Measurements from ENCODE around the gene IQGAP2. TPM values are rescaled to one million over a fixed set of nuclear protein-coding genes. Genes with fewer than 3 reads are reported as not detected.

IQGAP2 gene
- total and polyA plus RNA-seq, 9 of the 15 experiments (the other 6 are each of a cell fraction or from before 2014, with no cell fraction given): 8.7 to 23.2 (median 17.4) TPM

- Histone ChIP-seq H3K9ac (ENCODE audit: insufficient read depth in 1 of 2, low read depth in 2 of 2, low read length in 2 of 2) (no peak overlapping the region), H3K9me3 (replicated peaks; ENCODE audit: control insufficient read depth, insufficient read depth, low read depth, low read length) (no peaks in the 10 kb centered on the region), H3K4me3 (no peak overlapping the region), H3K36me3 (ENCODE audit: control insufficient read depth, insufficient read depth, low read length) (no peaks in the 10 kb centered on the region), H3K27me3 (ENCODE audit: control insufficient read depth in 2 of 2, insufficient read depth in 2 of 2, low read length in 2 of 2) (no peaks in the 10 kb centered on the region), H3K79me2 (ENCODE audit: control insufficient read depth, insufficient read depth, low read length) (no peaks in the 10 kb centered on the region), H4K20me1 (replicated peaks; ENCODE audit: control insufficient read depth, insufficient read depth, low read length) (no peaks in the 10 kb centered on the region), H2AFZ (ENCODE audit: low read depth, low read length) (no peak overlapping the region), H3K4me2 (ENCODE audit: insufficient read depth, low read length) (no peak overlapping the region), H3K4me1 (replicated peaks in 1 of 2; ENCODE audit: control insufficient read depth in 2 of 2, insufficient read depth in 2 of 2, low read length in 2 of 2) (peaks cover 0 to 3% of the 10 kb centered on the region in 2 experiments; a peak in 1 of 5 replicates), H3K9me1 (ENCODE audit: control insufficient read depth, insufficient read depth, low read length) (no peaks in the 10 kb centered on the region), H3K27ac (ENCODE audit: extremely low read depth, low read depth, low read length) (no peak overlapping the region)
- CTCF ChIA-PET (ENCODE audit: low intra/inter-chr PET ratio): no interaction called here
- WGBS (ENCODE audit: insufficient coverage, low coverage, missing lambda C conversion rate): 62% methylated on average over 6 of the region's 8 CpGs
- no peak for DNase-seq (ENCODE audit: extremely low read depth in 1 of 4, low spot score in 3 of 4)
- BruUV-seq (replicated peaks): no TSS peak
- intact Hi-C loops (cut with micrococcal nuclease): no loop called here
- FAIRE-seq: no peak
- TF ChIP-seq ZNF311 (CRISPR knock-in tag; IDR thresholded peaks at IDR 0.05) (no peak), ZC3H4 (CRISPR knock-in tag; IDR thresholded peaks at IDR 0.05; ENCODE audit: borderline replicate concordance) (no peak), ZBTB17 (CRISPR knock-in tag; IDR thresholded peaks at IDR 0.05) (no peak), FOXK1 (CRISPR knock-in tag; IDR thresholded peaks at IDR 0.05; ENCODE audit: borderline replicate concordance) (no peak), FOXP1 (CRISPR knock-in tag; IDR thresholded peaks at IDR 0.05) (no peak), RCOR1 (IDR thresholded peaks at IDR 0.05; ENCODE audit: borderline replicate concordance in 1 of 2, low read depth in 2 of 2, low read length in 2 of 2) (no peak), KLF13 (tag; IDR thresholded peaks at IDR 0.05; ENCODE audit: borderline replicate concordance, low read depth) (no peak), SMAD4 (CRISPR knock-in tag; conservative IDR thresholded peaks at IDR 0.05) (no peak), SNIP1 (IDR thresholded peaks at IDR 0.05; ENCODE audit: low read depth) (no peak), ZNF184 (CRISPR knock-in tag; IDR thresholded peaks at IDR 0.05) (no peak), ZNF75A (CRISPR knock-in tag; IDR thresholded peaks at IDR 0.05) (no peak), MLLT1 (IDR thresholded peaks at IDR 0.05) (no peak), PCBP2 (IDR thresholded peaks at IDR 0.05; ENCODE audit: low read depth, low read length, poor library complexity, severe bottlenecking) (no peak), KAT8 (IDR thresholded peaks at IDR 0.05; ENCODE audit: low read depth) (no peak), ZNF3 (CRISPR knock-in tag; IDR thresholded peaks at IDR 0.05) (no peak), ZNF511 (CRISPR knock-in tag; IDR thresholded peaks at IDR 0.05) (no peak), ZNF696 (CRISPR knock-in tag; conservative IDR thresholded peaks at IDR 0.05) (no peak), ZNF589 (CRISPR knock-in tag; IDR thresholded peaks at IDR 0.05; ENCODE audit: low read depth) (no peak), ZBTB1 (CRISPR knock-in tag; IDR thresholded peaks at IDR 0.05; ENCODE audit: borderline replicate concordance, low read depth) (no peak)
- ATAC-seq: no peak
- POLR2A ChIA-PET: interaction anchor here (1.4 kb wide), 1 partner anchor 13 kb away, joined by 3 read pairs; no protein-coding TSS in a partner anchor
- in situ Hi-C loops (cut with MboI): no loop called here
These were observed 90.2 kb downstream of the IQGAP2 start for GRCh38 chr5:76493190-76493837.
